HEK293T (cell line): ENCODE results near the gene ZNF33A.

Experiments used
- BHLHE40 ChIP-seq: fragments of 450-650 bp; IDR thresholded peaks from 2 replicates; pipeline ENCODE4 v1.6.1; 2016; ENCODE audit warnings: mild to moderate bottlenecking, moderate library complexity, borderline replicate concordance
- ELF4 ChIP-seq: fragments of 450-650 bp; IDR thresholded peaks from 2 replicates; pipeline ENCODE4 v1.6.1; 2017; ENCODE audit warnings: antibody characterized with exemption
- FOXA1 ChIP-seq: fragments of 450-650 bp; IDR thresholded peaks from 2 replicates; pipeline ENCODE4 v1.6.1; 2016; ENCODE audit warnings: mild to moderate bottlenecking
- FOXK2 ChIP-seq: fragments of 450-650 bp; IDR thresholded peaks from 2 replicates; pipeline ENCODE4 v1.6.1; 2016; ENCODE audit warnings: mild to moderate bottlenecking
- FOXM1 ChIP-seq: fragments of 450-650 bp; IDR thresholded peaks from 2 replicates; pipeline ENCODE4 v1.6.1; 2017; ENCODE audit warnings: mild to moderate bottlenecking, borderline replicate concordance
- HDGF ChIP-seq: fragments of 450-650 bp; IDR thresholded peaks from 2 replicates; pipeline ENCODE4 v1.6.1; 2017; ENCODE audit warnings: antibody characterized with exemption, borderline replicate concordance
- LEF1 ChIP-seq: fragments of 450-650 bp; IDR thresholded peaks from 2 replicates; pipeline ENCODE4 v1.6.1; 2017; ENCODE audit warnings: mild to moderate bottlenecking, borderline replicate concordance
- NFRKB ChIP-seq: fragments of 450-650 bp; IDR thresholded peaks from 2 replicates; pipeline ENCODE4 v1.6.1; 2016; ENCODE audit warnings: mild to moderate bottlenecking, moderate library complexity
- PKNOX1 ChIP-seq: fragments of 450-650 bp; IDR thresholded peaks from 2 replicates; pipeline ENCODE4 v1.6.1; 2016
- SP1 ChIP-seq: fragments of 450-650 bp; IDR thresholded peaks from 2 replicates; pipeline ENCODE4 v1.6.1; 2017
- SUZ12 ChIP-seq: fragments of 450-650 bp; IDR thresholded peaks from 2 replicates; pipeline ENCODE4 v1.6.1; 2016; ENCODE audit warnings: mild to moderate bottlenecking
- TARDBP ChIP-seq: fragments of 450-650 bp; IDR thresholded peaks from 2 replicates; pipeline ENCODE4 v1.6.1; 2016
- ZNF384 ChIP-seq: fragments of 450-650 bp; IDR thresholded peaks from 2 replicates; pipeline ENCODE4 v1.6.1; 2016

GRCh38 chr10:38094927-38095574 is 84.6 kb downstream of the ZNF33A start:
- no peak for TF ChIP-seq ZNF384
- TF ChIP-seq SP1: no peak
- TF ChIP-seq TARDBP: no peak
- TF ChIP-seq LEF1: no peak
- no peak for TF ChIP-seq FOXM1
- no peak for TF ChIP-seq SUZ12
- no peak for TF ChIP-seq FOXK2
- TF ChIP-seq HDGF: no peak
- TF ChIP-seq BHLHE40: no peak
- TF ChIP-seq NFRKB: no peak
- TF ChIP-seq PKNOX1: no peak
- no peak for TF ChIP-seq FOXA1
- TF ChIP-seq ELF4: no peak
